Mesendoderm (in vitro differentiated cells): ENCODE data around the gene RFPL4A. TPM values are rescaled to one million over a fixed set of nuclear protein-coding genes. Genes with fewer than 3 reads are reported as not detected.
"Not testable (repeated sequence)": the region's sequence is repeated elsewhere in the genome, so short reads cannot be mapped to it uniquely, and the experiment has no call there.

Source experiments
- DNase-seq: peaks from one replicate; pipeline ENCODE4 v3.0.0; 2013
- H2AK5ac ChIP-seq: 2 replicates; pipeline ENCODE4 v1.6.1; 2013; ENCODE audit warnings: low read length, inconsistent platforms
- H2BK120ac ChIP-seq: 2 replicates; pipeline ENCODE4 v1.6.1; 2013; ENCODE audit warnings: low read depth, mild to moderate bottlenecking, low read length, moderate library complexity, mixed read lengths
- H2BK15ac ChIP-seq: replicated peaks from 2 replicates; pipeline ENCODE4 v1.6.1; 2013; ENCODE audit warnings: low read depth, mild to moderate bottlenecking, moderate library complexity
- H2BK5ac ChIP-seq: 2 replicates; pipeline ENCODE4 v1.6.1; 2013; ENCODE audit warnings: low read length, inconsistent platforms
- H3K18ac ChIP-seq: 2 replicates; pipeline ENCODE4 v1.6.1; 2013; ENCODE audit warnings: mild to moderate bottlenecking, low read length, mixed read lengths
- H3K23ac ChIP-seq: one replicate; pipeline ENCODE4 v1.6.1; 2013; ENCODE audit warnings: low read length
- H3K27ac ChIP-seq: 2 replicates; pipeline ENCODE4 v1.5.1; 2013; ENCODE audit warnings: low read depth, mild to moderate bottlenecking, inconsistent platforms, low read length, moderate library complexity
- H3K27me3 ChIP-seq: 2 replicates; pipeline ENCODE4 v1.6.1; 2013; ENCODE audit warnings: low read length, control low read depth, mild to moderate bottlenecking, inconsistent platforms; ENCODE audit not compliant: insufficient read depth, poor library complexity
- H3K36me3 ChIP-seq: 2 replicates; pipeline ENCODE4 v1.6.1; 2013; ENCODE audit warnings: low read length, inconsistent platforms; ENCODE audit not compliant: control insufficient read depth, insufficient read depth
- H3K4ac ChIP-seq: one replicate; pipeline ENCODE4 v1.6.1; 2013; ENCODE audit warnings: low read depth, mild to moderate bottlenecking, low read length, moderate library complexity
- H3K4me1 ChIP-seq: 2 replicates; pipeline ENCODE4 v1.6.1; 2013; ENCODE audit warnings: low read depth, low read length, inconsistent platforms; ENCODE audit not compliant: control insufficient read depth
- H3K4me2 ChIP-seq: 2 replicates; pipeline ENCODE4 v1.6.1; 2013; ENCODE audit warnings: low read length
- H3K4me3 ChIP-seq: 2 replicates; pipeline ENCODE4 v1.5.1; 2013; ENCODE audit warnings: mild to moderate bottlenecking, low read length
- H3K56ac ChIP-seq: one replicate; pipeline ENCODE4 v1.6.1; 2013; ENCODE audit warnings: low read length
- H3K79me1 ChIP-seq: 2 replicates; pipeline ENCODE4 v1.6.1; 2013; ENCODE audit warnings: low read length, inconsistent platforms
- H3K79me2 ChIP-seq: 2 replicates; pipeline ENCODE4 v1.6.1; 2013; ENCODE audit warnings: mild to moderate bottlenecking, low read length; ENCODE audit not compliant: control insufficient read depth, insufficient read depth
- H3K9ac ChIP-seq: 2 replicates; pipeline ENCODE4 v1.6.1; 2013; ENCODE audit warnings: low read length, inconsistent platforms
- H4K5ac ChIP-seq: one replicate; pipeline ENCODE4 v1.6.1; 2013; ENCODE audit warnings: low read length
- H4K8ac ChIP-seq: one replicate; pipeline ENCODE4 v1.6.1; 2013; ENCODE audit warnings: low read depth, mild to moderate bottlenecking, control low read depth, low read length, moderate library complexity
- WGBS: extraction: QIAGEN DNeasy Blood & Tissue Kit; methylation state at CpG from one replicate; pipeline ENCODE4 v1.1.7; 2013; ENCODE audit warnings: low lambda C conversion rate, missing lambda C conversion rate; ENCODE audit not compliant: insufficient coverage; ENCODE audit errors: extremely low coverage; 5-methylcytosine and 5-hydroxymethylcytosine counted together
- polyA plus RNA-seq, 2 experiments: library from polyadenylated mRNA; stranded (reverse); fragments of 200-250 nt; gene quantifications; one replicate each; pipeline ENCODE4 v1.2.3, GENCODE V29; 2013

RFPL4A gene
- polyA plus RNA-seq (2013, experiment 1 of 2) = not detected
- polyA plus RNA-seq (2013, experiment 2 of 2) = not detected

- H3K27ac ChIP-seq, H3K4me1 ChIP-seq, H4K5ac ChIP-seq, H4K8ac ChIP-seq, H3K79me1 ChIP-seq, H3K56ac ChIP-seq, H2AK5ac ChIP-seq, H3K23ac ChIP-seq, H3K4ac ChIP-seq, H3K27me3 ChIP-seq, H2BK15ac ChIP-seq, DNase-seq, H2BK120ac ChIP-seq, H3K4me3 ChIP-seq, H3K4me2 ChIP-seq, H3K9ac ChIP-seq, H3K36me3 ChIP-seq, H3K18ac ChIP-seq, H2BK5ac ChIP-seq, H3K79me2 ChIP-seq: not testable (repeated sequence)
- no CpG with 5 or more reads among the region's 3 CpGs for WGBS
Measured at GRCh38 chr19:55758797-55759196, at the start of gene RFPL4A. RFPL4A (plus strand) TSS chr19:55759097; CDS start chr19:55761801, 2,704 bp downstream.

GRCh38 chr19:55711719-55712118 lies 47.2 kb upstream of the RFPL4A start:
- no peak overlapping the region for H2BK15ac ChIP-seq
- H4K5ac ChIP-seq = no peak overlapping the region
- WGBS = no CpG with 5 or more reads among the region's 18 CpGs
- no peaks in the 10 kb centered on the region for H3K27me3 ChIP-seq
- no peak for DNase-seq
- no peak overlapping the region for H3K9ac ChIP-seq
- H3K56ac ChIP-seq = no peak overlapping the region
- H3K79me1 ChIP-seq = no peaks in the 10 kb centered on the region
- no peak overlapping the region for H3K23ac ChIP-seq
- no peak overlapping the region for H3K18ac ChIP-seq
- no peak overlapping the region for H3K4me3 ChIP-seq
- no peak overlapping the region for H4K8ac ChIP-seq
- no peaks in the 10 kb centered on the region for H3K36me3 ChIP-seq
- H3K4me1 ChIP-seq = no peaks in the 10 kb centered on the region
- H3K4me2 ChIP-seq = no peak overlapping the region
- H3K4ac ChIP-seq = no peak overlapping the region
- no peak overlapping the region for H3K27ac ChIP-seq
- H2BK120ac ChIP-seq = no peak overlapping the region
- no peak overlapping the region for H2BK5ac ChIP-seq
- no peak overlapping the region for H2AK5ac ChIP-seq
- H3K79me2 ChIP-seq = no peaks in the 10 kb centered on the region

- no peak overlapping the region for H4K8ac ChIP-seq
- DNase-seq = no peak
- no peak overlapping the region for H2BK15ac ChIP-seq
- no peak overlapping the region for H3K4ac ChIP-seq
- H2BK120ac ChIP-seq = no peak overlapping the region
- no peak overlapping the region for H3K27ac ChIP-seq
- no CpG with 5 or more reads among the region's 3 CpGs for WGBS
- H3K4me3 ChIP-seq = no peak overlapping the region
- H3K27me3 ChIP-seq = no peaks in the 10 kb centered on the region
- H3K4me2 ChIP-seq = no peak overlapping the region
- no peak overlapping the region for H2BK5ac ChIP-seq
- no peaks in the 10 kb centered on the region for H3K36me3 ChIP-seq
- H3K18ac ChIP-seq = no peak overlapping the region
- no peak overlapping the region for H3K23ac ChIP-seq
- no peak overlapping the region for H3K9ac ChIP-seq
- H2AK5ac ChIP-seq = no peak overlapping the region
- no peak overlapping the region for H4K5ac ChIP-seq
- H3K79me1 ChIP-seq = no peaks in the 10 kb centered on the region
- no peaks in the 10 kb centered on the region for H3K79me2 ChIP-seq
- H3K56ac ChIP-seq = no peak overlapping the region
- H3K4me1 ChIP-seq = no peaks in the 10 kb centered on the region
Measured at GRCh38 chr19:55712804-55713631, 45.9 kb upstream of the RFPL4A start.

- no CpG with 5 or more reads among the region's 15 CpGs for WGBS
- no peaks in the 10 kb centered on the region for H3K79me1 ChIP-seq
- H3K18ac ChIP-seq = no peak overlapping the region
- no peak overlapping the region for H3K56ac ChIP-seq
- H2BK15ac ChIP-seq = no peak overlapping the region
- no peaks in the 10 kb centered on the region for H3K36me3 ChIP-seq
- no peak overlapping the region for H4K5ac ChIP-seq
- no peak overlapping the region for H3K4ac ChIP-seq
- no peak overlapping the region for H2AK5ac ChIP-seq
- no peak overlapping the region for H2BK5ac ChIP-seq
- no peak overlapping the region for H3K4me2 ChIP-seq
- no peak overlapping the region for H2BK120ac ChIP-seq
- H4K8ac ChIP-seq = no peak overlapping the region
- no peak overlapping the region for H3K27ac ChIP-seq
- H3K79me2 ChIP-seq = no peaks in the 10 kb centered on the region
- no peak overlapping the region for H3K9ac ChIP-seq
- no peak overlapping the region for H3K23ac ChIP-seq
- H3K27me3 ChIP-seq = no peaks in the 10 kb centered on the region
- no peak for DNase-seq
- no peak overlapping the region for H3K4me3 ChIP-seq
- no peaks in the 10 kb centered on the region for H3K4me1 ChIP-seq
Measured at GRCh38 chr19:55716531-55716930, 42.4 kb upstream of the RFPL4A start.

- H4K8ac ChIP-seq = no peak overlapping the region
- H3K18ac ChIP-seq = no peak overlapping the region
- no peak overlapping the region for H2BK5ac ChIP-seq
- H3K4me2 ChIP-seq = no peak overlapping the region
- H3K36me3 ChIP-seq = no peaks in the 10 kb centered on the region
- no peaks in the 10 kb centered on the region for H3K79me1 ChIP-seq
- no peak overlapping the region for H4K5ac ChIP-seq
- no peak overlapping the region for H2BK120ac ChIP-seq
- H3K4me1 ChIP-seq = no peaks in the 10 kb centered on the region
- no CpG with 5 or more reads among the region's 11 CpGs for WGBS
- no peak overlapping the region for H3K9ac ChIP-seq
- H3K79me2 ChIP-seq = no peaks in the 10 kb centered on the region
- H3K27me3 ChIP-seq = no peaks in the 10 kb centered on the region
- no peak overlapping the region for H3K27ac ChIP-seq
- no peak overlapping the region for H3K23ac ChIP-seq
- no peak overlapping the region for H2AK5ac ChIP-seq
- no peak for DNase-seq
- no peak overlapping the region for H3K4ac ChIP-seq
- no peak overlapping the region for H3K4me3 ChIP-seq
- H3K56ac ChIP-seq = no peak overlapping the region
- H2BK15ac ChIP-seq = no peak overlapping the region
Measured at GRCh38 chr19:55717251-55717650, 41.6 kb upstream of the RFPL4A start.
